ENCODE measurements around the gene SPAG17.

- TF ChIP-seq, protein P1, sequence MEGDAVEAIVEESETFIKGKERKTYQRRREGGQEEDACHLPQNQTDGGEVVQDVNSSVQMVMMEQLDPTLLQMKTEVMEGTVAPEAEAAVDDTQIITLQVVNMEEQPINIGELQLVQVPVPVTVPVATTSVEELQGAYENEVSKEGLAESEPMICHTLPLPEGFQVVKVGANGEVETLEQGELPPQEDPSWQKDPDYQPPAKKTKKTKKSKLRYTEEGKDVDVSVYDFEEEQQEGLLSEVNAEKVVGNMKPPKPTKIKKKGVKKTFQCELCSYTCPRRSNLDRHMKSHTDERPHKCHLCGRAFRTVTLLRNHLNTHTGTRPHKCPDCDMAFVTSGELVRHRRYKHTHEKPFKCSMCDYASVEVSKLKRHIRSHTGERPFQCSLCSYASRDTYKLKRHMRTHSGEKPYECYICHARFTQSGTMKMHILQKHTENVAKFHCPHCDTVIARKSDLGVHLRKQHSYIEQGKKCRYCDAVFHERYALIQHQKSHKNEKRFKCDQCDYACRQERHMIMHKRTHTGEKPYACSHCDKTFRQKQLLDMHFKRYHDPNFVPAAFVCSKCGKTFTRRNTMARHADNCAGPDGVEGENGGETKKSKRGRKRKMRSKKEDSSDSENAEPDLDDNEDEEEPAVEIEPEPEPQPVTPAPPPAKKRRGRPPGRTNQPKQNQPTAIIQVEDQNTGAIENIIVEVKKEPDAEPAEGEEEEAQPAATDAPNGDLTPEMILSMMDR (IDR thresholded peaks at IDR 0.05), result no peak
- no peak for TF ChIP-seq POLR2A (IDR thresholded peaks at IDR 0.05)
Observed at GRCh38 chr1:118115567-118116295, 69.3 kb downstream of the SPAG17 start.

Measured in body of pancreas (tissue), 4 donors.